Naive thymus-derived CD4-positive, alpha-beta T cell (primary cell): ENCODE measurements around the gene CRTC3. TPM values are rescaled to one million over a fixed set of nuclear protein-coding genes. Genes with fewer than 3 reads are reported as not detected.

Source experiments
- ATAC-seq: fragments of 150-1000 bp; cut with Tn5 transposase; 2 replicates; pipeline ENCODE4 v1.10.0; 2021; ENCODE audit warnings: mild to moderate bottlenecking, moderate library complexity
- CTCF ChIA-PET: fragments of 350-600 bp; sonication (Branson Sonifier 250); formaldehyde crosslinking; loops from one replicate; lab custom pipeline; 2021; ENCODE audit warnings: antibody characterized with exemption; lab: Charles Lee
- POLR2A ChIA-PET: fragments of 350-600 bp; sonication (Branson Sonifier 250); formaldehyde crosslinking; loops from one replicate; lab custom pipeline; 2021; ENCODE audit warnings: antibody characterized with exemption, inconsistent platforms; lab: Charles Lee
- DNase-seq, 9 donors: peaks; one replicate each; pipeline versions ENCODE4 v3.0.0 to v3.0.0-alpha.2; 2020 to 2022; ENCODE audit warnings: mixed read lengths in 1 of 9
- H3K27ac ChIP-seq: one replicate; pipeline ENCODE4 v1.7.0; 2013; ENCODE audit warnings: mild to moderate bottlenecking, low read depth, low read length, moderate library complexity
- H3K27me3 ChIP-seq, 2 donors: one replicate each; pipeline ENCODE4 v1.7.0; 2013; ENCODE audit warnings: low read length in 2 of 2, mild to moderate bottlenecking in 2 of 2, moderate library complexity in 2 of 2; ENCODE audit not compliant: control insufficient read depth in 2 of 2, insufficient read depth in 2 of 2
- H3K36me3 ChIP-seq, 3 experiments: 1 replicate in 2 of 3; 2 replicates in 1 of 3; pipeline ENCODE4 v1.7.0; 2013; ENCODE audit warnings: low read length in 3 of 3, mild to moderate bottlenecking in 3 of 3, moderate library complexity in 1 of 3; ENCODE audit not compliant: insufficient read depth in 3 of 3, control insufficient read depth in 2 of 3
- H3K4me1 ChIP-seq, 2 donors: one replicate each; pipeline ENCODE4 v1.7.0; 2013; ENCODE audit warnings: low read length in 2 of 2, mild to moderate bottlenecking in 2 of 2, moderate library complexity in 1 of 2; ENCODE audit not compliant: control insufficient read depth in 2 of 2, insufficient read depth in 2 of 2
- H3K4me3 ChIP-seq: 2 replicates; pipeline ENCODE4 v1.7.0; 2013; ENCODE audit warnings: mild to moderate bottlenecking, low read length
- H3K9me3 ChIP-seq, 3 experiments: 1 replicate in 2 of 3; 2 replicates in 1 of 3; pipeline ENCODE4 v1.7.0; 2013; ENCODE audit warnings: low read length in 3 of 3; ENCODE audit not compliant: control insufficient read depth in 2 of 3
- H3K27ac Mint-ChIP-seq, 9 donors: one replicate each; pipeline ENCODE4 v1.8.0; 2020 to 2022; ENCODE audit warnings: mixed read lengths in 9 of 9, mild to moderate bottlenecking in 8 of 9, moderate library complexity in 5 of 9, inconsistent platforms in 2 of 9
- H3K27me3 Mint-ChIP-seq, 5 donors: one replicate each; pipeline ENCODE4 v1.8.0; 2021 to 2022; ENCODE audit warnings: mixed read lengths in 5 of 5, mild to moderate bottlenecking in 1 of 5
- H3K36me3 Mint-ChIP-seq, 5 donors: one replicate each; pipeline ENCODE4 v1.8.0; 2020 to 2022; ENCODE audit warnings: mixed read lengths in 5 of 5, mild to moderate bottlenecking in 3 of 5, inconsistent platforms in 1 of 5
- H3K4me1 Mint-ChIP-seq, 7 donors: one replicate each; pipeline ENCODE4 v1.8.0; 2020 to 2022; ENCODE audit warnings: mixed read lengths in 7 of 7, mild to moderate bottlenecking in 3 of 7, inconsistent platforms in 1 of 7
- H3K4me3 Mint-ChIP-seq, 10 donors: one replicate each; pipeline ENCODE4 v1.8.0; 2020 to 2022; ENCODE audit warnings: mild to moderate bottlenecking in 10 of 10, mixed read lengths in 10 of 10, moderate library complexity in 6 of 10, inconsistent platforms in 2 of 10
- H3K9me3 Mint-ChIP-seq, 11 donors: one replicate each; pipeline ENCODE4 v1.8.0; 2020 to 2022; ENCODE audit warnings: mixed read lengths in 11 of 11, mild to moderate bottlenecking in 4 of 11, inconsistent platforms in 1 of 11, moderate library complexity in 1 of 11
- intact Hi-C, 2 donors: fragments of 100-400 bp; cut with micrococcal nuclease; formaldehyde crosslinking; loops; one replicate each; pipeline ENCODE4 v1.15.1; 2023
- polyA plus RNA-seq, 2 donors: library from polyadenylated mRNA; unstranded; fragments of 300-500 nt; fragmentation: Illumina TruSeq; gene quantifications; one replicate each; pipeline ENCODE4 v1.2.3, GENCODE V29; 2021
- total RNA-seq, 6 experiments: library from RNA in 5 of 6; stranded (reverse) in 5 of 6; gene quantifications; 1 replicate in 5 of 6; 2 replicates in 1 of 6; pipeline ENCODE4 v1.2.3 and lab custom pipeline; 2021 to 2026

The CRTC3 gene
- total and polyA plus RNA-seq, 7 experiments from 2014 or later, result 40.5 to 132 (median 106) TPM

- H3K27ac Mint-ChIP-seq, result peak overlapping the region in 8 of 9 donors; percentile 26 to 99 (median 94)
- peaks cover 67 to 96% (median 89%) of the 10 kb centered on the region in 7 donors for H3K4me1 Mint-ChIP-seq
- ChIA-PET POLR2A (interaction anchor here (0.7 to 3.8 kb wide), 6 partner anchors 22 to 301 kb away, joined by 3 to 12 read pairs (median 5); partner anchors contain the start of genes CIB1 and GDPGP1), CTCF (no interaction called here)
- H3K27me3 Mint-ChIP-seq, result no peaks in the 10 kb centered on the region
- H3K27ac ChIP-seq, result no peak overlapping the region
- H3K36me3 Mint-ChIP-seq, result peaks cover 0 to 47% (median 9%) of the 10 kb centered on the region in 5 donors
- no peaks in the 10 kb centered on the region for H3K9me3 ChIP-seq
- H3K9me3 Mint-ChIP-seq, result peaks cover 0 to 4% (median 0%) of the 10 kb centered on the region in 11 donors
- intact Hi-C loops, result no loop called here
- DNase-seq, result no peak
- H3K4me3 ChIP-seq, result no peak overlapping the region
- ATAC-seq, result no peak
- H3K4me3 Mint-ChIP-seq, result peak overlapping the region in 7 of 10 donors; percentile 11 to 67 (median 46)
- peaks cover 22 to 57% of the 10 kb centered on the region in 2 donors for H3K4me1 ChIP-seq
- H3K27me3 ChIP-seq, result no peaks in the 10 kb centered on the region
- peaks cover 0 to 5% (median 0%) of the 10 kb centered on the region in 3 experiments for H3K36me3 ChIP-seq
Observed at GRCh38 chr15:90535254-90535653, 5.5 kb downstream of the CRTC3 start.

- peak overlapping the region; percentile 83 for H3K27ac ChIP-seq
- H3K36me3 ChIP-seq, result peaks cover 0 to 5% (median 0%) of the 10 kb centered on the region in 3 experiments
- POLR2A ChIA-PET, result interaction anchor here (0.6 to 3.3 kb wide), 18 partner anchors 9 to 132 kb away, joined by 3 to 21 read pairs (median 4); no protein-coding TSS in a partner anchor
- peak overlapping the region; percentile 79 to 97 (median 88) for H3K4me3 Mint-ChIP-seq
- ATAC-seq (peak; percentile 89), DNase-seq (peak in 7 of 9 donors; percentile 66 to 84 (median 79))
- peaks cover 7 to 67% of the 10 kb centered on the region in 2 donors for H3K4me1 ChIP-seq
- peaks cover 10 to 48% (median 16%) of the 10 kb centered on the region in 5 donors for H3K36me3 Mint-ChIP-seq
- peaks cover 45 to 93% (median 86%) of the 10 kb centered on the region in 7 donors for H3K4me1 Mint-ChIP-seq
- no peaks in the 10 kb centered on the region for H3K27me3 Mint-ChIP-seq
- peaks cover 0 to 4% (median 0%) of the 10 kb centered on the region in 11 donors for H3K9me3 Mint-ChIP-seq
- peak overlapping the region; percentile 94 to 99 (median 97) for H3K27ac Mint-ChIP-seq
- H3K4me3 ChIP-seq, result peak overlapping the region; percentile 7
- CTCF ChIA-PET, result interaction anchor here (0.9 to 1.7 kb wide), 8 partner anchors 9 to 80 kb away, joined by 3 to 13 read pairs (median 4); no protein-coding TSS in a partner anchor
- H3K27me3 ChIP-seq, result no peaks in the 10 kb centered on the region
- intact Hi-C loops, result loop anchor here (1.0 to 2.0 kb wide), 5 partner anchors 9 to 55 kb away; no protein-coding TSS in a partner anchor
- no peaks in the 10 kb centered on the region for H3K9me3 ChIP-seq
Observed at GRCh38 chr15:90539789-90540188, 10.1 kb downstream of the CRTC3 start.

- intact Hi-C loops, result no loop called here
- CTCF ChIA-PET, result interaction anchor here (1.4 to 1.7 kb wide), 2 partner anchors 10 to 21 kb away, joined by 4 to 11 read pairs; no protein-coding TSS in a partner anchor
- H3K4me1 Mint-ChIP-seq, result peaks cover 44 to 93% (median 84%) of the 10 kb centered on the region in 7 donors
- peaks cover 7 to 52% (median 21%) of the 10 kb centered on the region in 5 donors for H3K36me3 Mint-ChIP-seq
- Histone ChIP-seq H3K27me3 (no peaks in the 10 kb centered on the region), H3K4me1 (peaks cover 7 to 62% of the 10 kb centered on the region in 2 donors), H3K4me3 (no peak overlapping the region), H3K27ac (peak overlapping the region; percentile 83), H3K9me3 (no peaks in the 10 kb centered on the region), H3K36me3 (peaks cover 0 to 5% (median 0%) of the 10 kb centered on the region in 3 experiments)
- ATAC-seq (no peak), DNase-seq (no peak)
- H3K9me3 Mint-ChIP-seq, result peaks cover 0 to 4% (median 0%) of the 10 kb centered on the region in 11 donors
- H3K27me3 Mint-ChIP-seq, result no peaks in the 10 kb centered on the region
- H3K27ac Mint-ChIP-seq, result peak overlapping the region; percentile 61 to 99 (median 87)
- POLR2A ChIA-PET, result interaction anchor here (0.7 to 2.9 kb wide), 4 partner anchors 10 to 45 kb away, joined by 3 to 21 read pairs (median 8); no protein-coding TSS in a partner anchor
- H3K4me3 Mint-ChIP-seq, result peak overlapping the region; percentile 44 to 86 (median 58)
Observed at GRCh38 chr15:90540768-90541167, 11.0 kb downstream of the CRTC3 start.

DNA sequence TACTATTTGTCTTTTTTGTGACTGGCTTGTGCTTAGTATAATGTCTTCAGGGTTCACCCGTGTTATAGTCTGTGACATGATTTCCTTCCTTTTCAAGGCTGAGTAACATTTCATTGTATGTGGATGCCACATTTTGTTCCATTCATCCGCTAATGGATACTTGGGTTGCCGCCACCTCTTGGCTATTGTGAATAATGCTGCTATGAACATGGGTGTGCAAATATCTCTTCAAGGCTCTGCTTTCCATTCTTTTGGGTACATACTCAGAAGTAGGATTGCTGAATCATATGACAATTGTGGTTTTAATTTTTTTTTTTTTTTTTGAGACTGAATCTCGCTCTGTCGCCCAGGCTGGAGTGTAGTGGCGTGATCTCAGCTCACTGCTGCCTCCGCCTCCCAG is 15.4 kb downstream of the CRTC3 start:
- no peaks in the 10 kb centered on the region for H3K27me3 Mint-ChIP-seq
- no peaks in the 10 kb centered on the region for H3K9me3 ChIP-seq
- intact Hi-C loops, result loop anchor here in 1 of 2 donors (2.0 kb wide), 1 partner anchor 14 kb away; no protein-coding TSS in a partner anchor
- H3K4me1 ChIP-seq, result peaks cover 0 to 52% of the 10 kb centered on the region in 2 donors
- H3K36me3 Mint-ChIP-seq, result peaks cover 7 to 37% (median 23%) of the 10 kb centered on the region in 5 donors
- no peaks in the 10 kb centered on the region for H3K9me3 Mint-ChIP-seq
- peak overlapping the region in 8 of 9 donors; percentile 13 to 94 (median 72) for H3K27ac Mint-ChIP-seq
- peak overlapping the region in 5 of 10 donors; percentile 0 to 59 (median 37) for H3K4me3 Mint-ChIP-seq
- no peak overlapping the region for H3K4me3 ChIP-seq
- peaks cover 0 to 5% (median 0%) of the 10 kb centered on the region in 3 experiments for H3K36me3 ChIP-seq
- peaks cover 35 to 85% (median 76%) of the 10 kb centered on the region in 7 donors for H3K4me1 Mint-ChIP-seq
- no peaks in the 10 kb centered on the region for H3K27me3 ChIP-seq
- POLR2A ChIA-PET, result interaction anchor here (1.4 kb wide), 1 partner anchor 14 kb away, joined by 7 read pairs; no protein-coding TSS in a partner anchor
- DNase-seq (peak in 1 of 9 donors; percentile 24), ATAC-seq (no peak)
- CTCF ChIA-PET, result no interaction called here
- no peak overlapping the region for H3K27ac ChIP-seq

DNA sequence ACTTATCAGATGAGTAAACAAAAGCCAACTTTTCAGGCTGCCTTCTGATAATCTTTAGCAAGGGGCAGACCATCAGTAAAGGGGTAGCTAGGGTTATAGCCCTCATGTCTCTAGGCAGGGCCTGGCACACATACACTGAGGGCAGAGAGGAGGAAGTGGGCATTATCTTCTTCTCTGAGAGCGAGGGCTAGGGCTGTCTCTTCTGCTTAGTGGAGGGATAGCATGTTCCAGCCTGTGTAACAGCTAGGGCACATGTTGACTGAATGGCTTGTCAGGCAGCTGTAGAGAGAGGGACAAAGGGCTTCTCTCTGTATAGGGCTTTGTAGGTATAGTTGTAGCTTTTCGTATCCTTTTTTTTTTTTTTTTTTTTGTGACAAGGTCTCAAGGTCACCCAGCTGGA is 17.8 kb downstream of the CRTC3 start:
- Mint-ChIP-seq H3K27me3 (no peaks in the 10 kb centered on the region), H3K4me1 (peaks cover 50 to 89% (median 77%) of the 10 kb centered on the region in 7 donors), H3K9me3 (no peaks in the 10 kb centered on the region), H3K27ac (peak overlapping the region; percentile 62 to 94 (median 85)), H3K36me3 (peaks cover 11 to 36% (median 26%) of the 10 kb centered on the region in 5 donors), H3K4me3 (peak overlapping the region in 9 of 10 donors; percentile 12 to 70 (median 47))
- Histone ChIP-seq H3K36me3 (peaks cover 0 to 18% (median 7%) of the 10 kb centered on the region in 3 experiments), H3K4me1 (peaks cover 0 to 51% of the 10 kb centered on the region in 2 donors), H3K9me3 (no peaks in the 10 kb centered on the region), H3K27me3 (no peaks in the 10 kb centered on the region), H3K4me3 (no peak overlapping the region), H3K27ac (peak overlapping the region; percentile 36)
- intact Hi-C loops, result no loop called here
- DNase-seq (peak in 1 of 9 donors; percentile 10), ATAC-seq (peak; percentile 71)
- POLR2A ChIA-PET, result interaction anchor here (0.6 to 1.5 kb wide), 3 partner anchors 18 to 37 kb away, joined by 3 to 5 read pairs (median 5); partner anchors contain the start of gene CRTC3
- CTCF ChIA-PET, result interaction anchor here (0.6 kb wide), 1 partner anchor 355 kb away, joined by 3 read pairs; the partner anchor contains the start of gene MAN2A2

GRCh38 chr15:90550919-90551318 is 21.2 kb downstream of the CRTC3 start:
- H3K27me3 ChIP-seq, result no peaks in the 10 kb centered on the region
- Mint-ChIP-seq H3K27me3 (no peaks in the 10 kb centered on the region), H3K9me3 (no peaks in the 10 kb centered on the region), H3K4me3 (peak overlapping the region in 3 of 10 donors; percentile 23 to 56 (median 36)), H3K36me3 (peaks cover 8 to 29% (median 24%) of the 10 kb centered on the region in 5 donors), H3K4me1 (peaks cover 44 to 80% (median 76%) of the 10 kb centered on the region in 7 donors), H3K27ac (peak overlapping the region in 6 of 9 donors; percentile 20 to 76 (median 64))
- ChIA-PET POLR2A (interaction anchor here (0.5 to 0.8 kb wide), 3 partner anchors 76 to 232 kb away, joined by 3 read pairs; no protein-coding TSS in a partner anchor), CTCF (interaction anchor here (1.2 kb wide), 1 partner anchor 13 kb away, joined by 3 read pairs; no protein-coding TSS in a partner anchor)
- peaks cover 0 to 30% (median 7%) of the 10 kb centered on the region in 3 experiments for H3K36me3 ChIP-seq
- H3K9me3 ChIP-seq, result no peaks in the 10 kb centered on the region
- H3K4me1 ChIP-seq, result peaks cover 0 to 37% of the 10 kb centered on the region in 2 donors
- ATAC-seq (peak; percentile 74), DNase-seq (no peak)
- H3K27ac ChIP-seq, result no peak overlapping the region
- intact Hi-C loops, result no loop called here
- no peak overlapping the region for H3K4me3 ChIP-seq
